CD8-positive, alpha-beta memory T cell (primary cell): ENCODE measurements around the gene SDC1. TPM values are rescaled to one million over a fixed set of nuclear protein-coding genes. Genes with fewer than 3 reads are reported as not detected.

Experiments
- CTCF ChIA-PET: fragments of 350-600 bp; sonication (Branson Sonifier 250); formaldehyde crosslinking; loops from one replicate; lab custom pipeline; 2021; ENCODE audit warnings: antibody characterized with exemption; lab: Charles Lee
- POLR2A ChIA-PET: fragments of 350-600 bp; sonication (Branson Sonifier 250); formaldehyde crosslinking; loops from one replicate; lab custom pipeline; 2021; ENCODE audit warnings: antibody characterized with exemption; lab: Charles Lee
- DNase-seq, 5 donors: peaks; one replicate each; pipeline versions ENCODE4 v3.0.0 to v3.0.0-alpha.2; 2020 to 2022; ENCODE audit warnings: mixed read lengths in 1 of 5
- H3K27ac ChIP-seq: one replicate; pipeline ENCODE4 v1.7.0; 2013; ENCODE audit warnings: low read depth, mild to moderate bottlenecking, low read length, moderate library complexity
- H3K27me3 ChIP-seq: 2 replicates; pipeline ENCODE4 v1.7.0; 2013; ENCODE audit warnings: low read length, mild to moderate bottlenecking; ENCODE audit not compliant: insufficient read depth, poor library complexity, severe bottlenecking
- H3K36me3 ChIP-seq: 2 replicates; pipeline ENCODE4 v1.7.0; 2013; ENCODE audit warnings: mild to moderate bottlenecking, low read length, moderate library complexity; ENCODE audit not compliant: insufficient read depth
- H3K4me1 ChIP-seq: 2 replicates; pipeline ENCODE4 v1.7.0; 2013; ENCODE audit warnings: mild to moderate bottlenecking, low read length, moderate library complexity; ENCODE audit not compliant: insufficient read depth
- H3K4me3 ChIP-seq: 2 replicates; pipeline ENCODE4 v1.7.0; 2013; ENCODE audit warnings: mild to moderate bottlenecking, low read length
- H3K9me3 ChIP-seq: 2 replicates; pipeline ENCODE4 v1.7.0; 2013; ENCODE audit warnings: mild to moderate bottlenecking, low read length
- H3K27ac Mint-ChIP-seq, 8 donors: one replicate each; pipeline ENCODE4 v1.8.0; 2020 to 2021; ENCODE audit warnings: mixed read lengths in 8 of 8, mild to moderate bottlenecking in 6 of 8, inconsistent platforms in 3 of 8, moderate library complexity in 3 of 8
- H3K27me3 Mint-ChIP-seq, 2 donors: one replicate each; pipeline ENCODE4 v1.8.0; 2020 to 2021; ENCODE audit warnings: mixed read lengths in 2 of 2, mild to moderate bottlenecking in 1 of 2, moderate library complexity in 1 of 2
- H3K36me3 Mint-ChIP-seq, 3 donors: one replicate each; pipeline ENCODE4 v1.8.0; 2020 to 2021; ENCODE audit warnings: mixed read lengths in 3 of 3, inconsistent platforms in 1 of 3, mild to moderate bottlenecking in 1 of 3
- H3K4me1 Mint-ChIP-seq, 3 donors: one replicate each; pipeline ENCODE4 v1.8.0; 2020 to 2021; ENCODE audit warnings: mixed read lengths in 3 of 3, inconsistent platforms in 1 of 3, mild to moderate bottlenecking in 1 of 3
- H3K4me3 Mint-ChIP-seq, 7 donors: one replicate each; pipeline ENCODE4 v1.8.0; 2020 to 2021; ENCODE audit warnings: mixed read lengths in 7 of 7, mild to moderate bottlenecking in 6 of 7, moderate library complexity in 4 of 7, inconsistent platforms in 2 of 7
- H3K9me3 Mint-ChIP-seq, 5 donors: one replicate each; pipeline ENCODE4 v1.8.0; 2020 to 2022; ENCODE audit warnings: mixed read lengths in 5 of 5, mild to moderate bottlenecking in 3 of 5, moderate library complexity in 2 of 5, inconsistent platforms in 1 of 5
- polyA plus RNA-seq: library from polyadenylated mRNA; unstranded; fragments of 300-500 nt; fragmentation: Illumina TruSeq; gene quantifications from one replicate; pipeline ENCODE4 v1.2.3, GENCODE V29; 2021
- total RNA-seq, 2 experiments: library from RNA; stranded (reverse); gene quantifications; one replicate each; pipeline ENCODE4 v1.2.3, GENCODE V29; 2021

Gene SDC1
- total and polyA plus RNA-seq, 3 experiments from 2014 or later, result 0.13 to 0.27 TPM; not detected in 1

DNA sequence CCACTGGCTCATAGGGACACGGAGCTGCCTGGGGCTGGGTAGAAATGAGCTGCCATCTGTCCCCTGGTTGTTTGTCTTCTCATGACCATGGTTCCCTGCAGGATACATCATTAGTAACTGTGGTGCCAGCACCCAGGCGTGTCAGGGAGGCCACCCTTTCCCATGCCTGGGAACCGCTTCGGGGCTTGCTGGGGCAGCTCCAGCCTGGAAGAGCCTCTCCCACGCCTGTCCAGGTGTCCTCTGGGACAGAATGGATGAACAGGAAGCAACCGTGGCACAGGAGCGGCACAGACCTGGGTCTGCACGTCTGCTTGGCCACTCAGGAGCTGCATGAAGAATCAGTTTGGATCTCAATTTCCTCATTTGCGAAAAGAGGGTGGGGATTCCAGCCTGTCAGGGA is 34.8 kb downstream of the SDC1 start:
- no peaks in the 10 kb centered on the region for H3K27me3 ChIP-seq

DNA sequence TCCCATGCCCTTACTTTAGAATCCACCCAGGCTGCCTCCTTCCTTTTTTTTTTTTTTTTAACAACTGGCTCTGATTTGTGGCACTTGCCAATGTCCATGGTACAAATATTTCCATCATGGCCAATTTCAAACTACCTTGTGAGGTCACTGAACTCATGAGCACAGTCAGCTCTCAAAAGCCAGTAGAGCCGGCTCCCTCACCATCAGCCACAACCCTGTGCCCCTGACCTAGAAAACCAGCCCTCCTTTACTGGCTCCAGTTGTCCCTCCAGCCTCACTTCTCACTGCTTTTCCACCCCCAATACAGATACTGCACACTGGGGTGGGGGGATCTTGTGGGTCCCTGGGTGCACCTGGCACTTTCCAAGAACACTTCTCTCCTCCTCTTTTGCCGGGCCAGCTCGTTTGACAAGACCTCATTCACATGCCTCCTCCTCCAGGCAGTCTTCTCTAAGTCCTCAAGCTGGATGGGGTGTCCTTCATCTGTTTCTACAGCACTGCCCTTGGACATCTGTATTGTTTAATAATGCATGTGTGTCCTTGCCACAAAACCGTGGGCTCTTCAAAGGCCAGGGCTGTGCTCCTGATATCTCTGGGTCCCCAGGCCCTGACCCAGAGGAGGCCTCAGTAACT is 35.5 kb downstream of the SDC1 start:
- Histone ChIP-seq H3K9me3 (no peaks in the 10 kb centered on the region), H3K27ac (no peak overlapping the region), H3K4me3 (no peak overlapping the region), H3K36me3 (no peaks in the 10 kb centered on the region), H3K4me1 (no peaks in the 10 kb centered on the region), H3K27me3 (no peaks in the 10 kb centered on the region)
- Mint-ChIP-seq H3K9me3 (no peaks in the 10 kb centered on the region), H3K4me3 (no peak overlapping the region), H3K27ac (no peak overlapping the region), H3K4me1 (no peaks in the 10 kb centered on the region), H3K36me3 (no peaks in the 10 kb centered on the region), H3K27me3 (peaks cover 2 to 8% of the 10 kb centered on the region in 2 donors)
- no peak for DNase-seq
- ChIA-PET CTCF (no interaction called here), POLR2A (no interaction called here)

More for the DNA sequence above, 34.8 kb downstream of the SDC1 start:
- Mint-ChIP-seq H3K9me3 (no peaks in the 10 kb centered on the region), H3K27ac (no peak overlapping the region), H3K4me3 (no peak overlapping the region), H3K4me1 (no peaks in the 10 kb centered on the region), H3K36me3 (no peaks in the 10 kb centered on the region), H3K27me3 (peaks cover 2 to 4% of the 10 kb centered on the region in 2 donors)
- H3K36me3 ChIP-seq, result no peaks in the 10 kb centered on the region
- no peak overlapping the region for H3K4me3 ChIP-seq
- ChIA-PET POLR2A (no interaction called here), CTCF (no interaction called here)
- DNase-seq, result no peak
- H3K9me3 ChIP-seq, result no peaks in the 10 kb centered on the region
- no peaks in the 10 kb centered on the region for H3K4me1 ChIP-seq
- H3K27ac ChIP-seq, result no peak overlapping the region

- no peaks in the 10 kb centered on the region for H3K4me1 Mint-ChIP-seq
- H3K27ac Mint-ChIP-seq, result no peak overlapping the region
- ChIA-PET POLR2A (no interaction called here), CTCF (no interaction called here)
- H3K36me3 ChIP-seq, result no peaks in the 10 kb centered on the region
- H3K27me3 ChIP-seq, result no peaks in the 10 kb centered on the region
- no peaks in the 10 kb centered on the region for H3K9me3 Mint-ChIP-seq
- H3K27me3 Mint-ChIP-seq, result peaks cover 2 to 8% of the 10 kb centered on the region in 2 donors
- no peak for DNase-seq
- H3K4me1 ChIP-seq, result no peaks in the 10 kb centered on the region
- no peaks in the 10 kb centered on the region for H3K9me3 ChIP-seq
- no peak overlapping the region for H3K27ac ChIP-seq
- H3K4me3 Mint-ChIP-seq, result no peak overlapping the region
- no peaks in the 10 kb centered on the region for H3K36me3 Mint-ChIP-seq
- no peak overlapping the region for H3K4me3 ChIP-seq
Observed at GRCh38 chr2:20188851-20189250, 36.1 kb downstream of the SDC1 start.

DNA sequence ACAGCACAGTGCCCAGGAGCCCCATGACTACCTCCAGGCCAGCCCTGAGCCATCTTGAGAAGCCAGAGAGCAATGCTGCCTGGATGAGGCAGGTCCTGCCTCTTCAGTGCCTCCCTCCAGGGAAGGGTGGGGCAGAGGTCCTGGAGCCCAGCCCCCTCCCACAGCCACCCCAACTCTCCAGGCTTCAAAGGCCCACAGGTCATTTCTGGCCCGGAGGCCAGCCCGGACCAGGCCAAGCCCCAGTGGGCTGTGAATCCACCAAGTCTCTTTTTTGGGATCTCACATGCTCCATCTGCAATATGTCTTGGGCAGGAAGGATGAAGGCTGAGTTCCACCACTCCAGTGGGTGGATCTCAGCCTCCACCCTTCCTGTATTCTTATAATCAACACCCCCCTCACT is 36.7 kb downstream of the SDC1 start:
- no peaks in the 10 kb centered on the region for H3K9me3 ChIP-seq
- Mint-ChIP-seq H3K27me3 (peaks cover 2 to 8% of the 10 kb centered on the region in 2 donors), H3K4me1 (no peaks in the 10 kb centered on the region), H3K9me3 (no peaks in the 10 kb centered on the region), H3K4me3 (no peak overlapping the region), H3K27ac (no peak overlapping the region), H3K36me3 (no peaks in the 10 kb centered on the region)
- H3K4me3 ChIP-seq, result no peak overlapping the region
- H3K36me3 ChIP-seq, result no peaks in the 10 kb centered on the region
- no peaks in the 10 kb centered on the region for H3K27me3 ChIP-seq
- H3K27ac ChIP-seq, result no peak overlapping the region
- ChIA-PET POLR2A (no interaction called here), CTCF (no interaction called here)
- DNase-seq, result no peak
- H3K4me1 ChIP-seq, result no peaks in the 10 kb centered on the region

GRCh38 chr2:20187331-20187730 is 37.6 kb downstream of the SDC1 start:
- H3K36me3 Mint-ChIP-seq, result no peaks in the 10 kb centered on the region
- POLR2A ChIA-PET, result no interaction called here
- H3K9me3 ChIP-seq, result no peaks in the 10 kb centered on the region
- H3K4me1 Mint-ChIP-seq, result no peaks in the 10 kb centered on the region
- H3K36me3 ChIP-seq, result no peaks in the 10 kb centered on the region
- DNase-seq, result no peak
- H3K4me1 ChIP-seq, result no peaks in the 10 kb centered on the region
- no peak overlapping the region for H3K27ac ChIP-seq
- H3K27ac Mint-ChIP-seq, result no peak overlapping the region
- no peak overlapping the region for H3K4me3 Mint-ChIP-seq
- peaks cover 2 to 8% of the 10 kb centered on the region in 2 donors for H3K27me3 Mint-ChIP-seq
- H3K4me3 ChIP-seq, result no peak overlapping the region
- CTCF ChIA-PET, result no interaction called here
- no peaks in the 10 kb centered on the region for H3K27me3 ChIP-seq
- H3K9me3 Mint-ChIP-seq, result no peaks in the 10 kb centered on the region

DNA sequence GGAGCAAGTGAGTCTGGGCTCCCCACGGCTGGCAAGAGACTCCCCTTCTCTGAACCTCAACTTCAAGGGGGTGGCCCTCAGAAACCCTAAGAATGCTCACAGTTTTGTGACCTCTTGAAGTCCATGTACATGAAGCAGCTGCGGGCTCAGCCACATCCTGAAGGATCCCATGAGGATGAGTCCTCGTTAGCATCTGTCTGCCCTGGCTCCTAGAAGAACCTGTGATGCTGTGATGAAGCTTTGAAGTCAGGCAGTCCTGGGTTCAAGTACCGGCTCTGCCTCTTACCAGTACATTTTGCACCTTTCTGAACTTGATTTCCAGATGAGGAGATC is 38.1 kb downstream of the SDC1 start:
- POLR2A ChIA-PET, result no interaction called here
- no peaks in the 10 kb centered on the region for H3K36me3 Mint-ChIP-seq
- peaks cover 2 to 8% of the 10 kb centered on the region in 2 donors for H3K27me3 Mint-ChIP-seq
- no peaks in the 10 kb centered on the region for H3K4me1 Mint-ChIP-seq
- H3K27ac ChIP-seq, result peak overlapping the region; percentile 57
- no peak for DNase-seq
- CTCF ChIA-PET, result no interaction called here
- H3K9me3 Mint-ChIP-seq, result no peaks in the 10 kb centered on the region
- H3K9me3 ChIP-seq, result no peaks in the 10 kb centered on the region
- H3K4me3 ChIP-seq, result no peak overlapping the region
- no peaks in the 10 kb centered on the region for H3K36me3 ChIP-seq
- H3K4me1 ChIP-seq, result no peaks in the 10 kb centered on the region
- no peak overlapping the region for H3K27ac Mint-ChIP-seq
- H3K27me3 ChIP-seq, result no peaks in the 10 kb centered on the region
- no peak overlapping the region for H3K4me3 Mint-ChIP-seq

DNA sequence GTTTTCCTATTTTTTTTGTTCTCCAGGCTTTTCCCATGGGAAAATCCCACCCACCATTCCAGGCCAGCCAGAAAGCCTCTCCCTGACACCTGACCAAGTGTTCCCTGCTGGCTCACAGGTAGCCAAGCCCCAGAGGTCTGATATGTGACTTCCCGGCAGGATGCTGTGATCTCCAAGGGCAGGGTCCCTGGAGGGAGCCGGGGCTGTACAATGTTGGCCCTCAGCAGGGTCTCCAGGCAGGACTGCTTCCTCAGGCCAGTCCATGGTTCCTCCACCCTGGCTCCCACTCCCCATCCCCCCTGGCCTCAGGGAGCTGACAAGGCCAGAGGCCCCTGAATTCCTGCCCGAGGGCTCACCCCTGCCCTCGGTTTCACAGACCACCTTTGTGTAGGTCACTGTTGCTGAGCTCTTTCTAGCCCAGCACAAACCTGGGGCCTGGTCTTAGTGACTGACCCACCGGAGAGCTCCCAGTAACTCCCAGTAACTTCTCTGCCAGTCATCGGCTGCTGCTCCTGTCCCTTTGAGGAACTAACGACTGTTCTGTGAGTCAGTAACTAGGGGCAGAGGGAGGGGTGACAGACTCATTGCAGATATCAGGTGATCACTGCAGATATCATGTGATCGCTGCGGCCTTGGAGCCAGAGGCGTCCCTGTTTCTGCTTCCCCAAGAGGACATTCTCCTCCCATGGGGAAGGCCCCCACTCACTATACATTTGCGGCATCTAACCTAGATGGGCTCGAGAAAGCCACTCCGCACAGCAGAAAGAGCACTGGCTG is 38.7 kb downstream of the SDC1 start:
- Mint-ChIP-seq H3K27me3 (peaks cover 2 to 8% of the 10 kb centered on the region in 2 donors), H3K4me1 (no peaks in the 10 kb centered on the region), H3K27ac (no peak overlapping the region), H3K4me3 (no peak overlapping the region), H3K36me3 (no peaks in the 10 kb centered on the region), H3K9me3 (no peaks in the 10 kb centered on the region)
- no peaks in the 10 kb centered on the region for H3K36me3 ChIP-seq
- H3K27ac ChIP-seq, result peak overlapping the region; percentile 57
- ChIA-PET POLR2A (no interaction called here), CTCF (no interaction called here)
- no peak for DNase-seq
- H3K4me3 ChIP-seq, result no peak overlapping the region
- H3K4me1 ChIP-seq, result no peaks in the 10 kb centered on the region
- no peaks in the 10 kb centered on the region for H3K9me3 ChIP-seq
- no peaks in the 10 kb centered on the region for H3K27me3 ChIP-seq

DNA sequence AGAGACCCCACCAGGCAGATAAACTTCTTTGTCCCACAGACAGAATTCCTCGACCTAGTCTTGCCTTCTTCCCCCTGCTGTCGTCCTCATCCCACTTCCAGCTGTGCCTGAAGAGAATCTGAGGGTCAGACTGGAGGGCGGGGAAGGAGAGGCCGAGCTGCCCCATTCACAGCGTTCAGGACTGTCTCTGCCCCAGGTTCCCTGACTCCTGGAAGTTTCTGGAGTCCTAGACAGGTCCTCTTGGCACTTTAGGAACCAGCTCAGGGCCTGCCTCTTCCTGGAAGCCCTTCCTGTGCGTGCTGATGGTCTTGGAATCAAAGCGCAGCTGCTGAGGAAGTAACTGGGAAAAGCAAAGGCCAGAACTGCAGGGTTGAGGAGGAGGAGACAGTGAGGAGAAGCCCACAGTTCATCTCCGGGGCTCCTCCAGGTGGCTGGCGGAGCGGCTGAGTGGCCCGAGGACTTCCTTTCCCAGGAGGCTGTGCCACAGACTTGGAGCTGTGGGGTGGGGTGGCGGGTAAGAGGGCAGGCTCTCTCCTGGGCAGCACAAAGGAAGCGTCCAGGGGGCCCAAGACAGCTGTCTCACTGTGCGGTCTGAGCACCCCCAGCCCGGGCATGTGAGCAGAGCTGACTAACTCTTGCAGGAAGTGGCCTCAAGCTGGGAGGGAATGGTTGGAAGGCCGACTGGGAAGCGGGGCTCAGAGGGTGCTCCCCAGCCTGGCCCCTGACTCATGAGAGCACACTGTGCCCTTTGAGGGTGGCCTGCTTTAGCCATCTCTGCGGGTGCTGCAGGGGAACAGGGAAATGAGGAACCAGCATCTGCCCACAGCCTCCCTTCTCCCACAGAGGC is 39.5 kb downstream of the SDC1 start:
- no peak overlapping the region for H3K4me3 Mint-ChIP-seq
- H3K4me1 Mint-ChIP-seq, result no peaks in the 10 kb centered on the region
- H3K9me3 Mint-ChIP-seq, result no peaks in the 10 kb centered on the region
- H3K27ac Mint-ChIP-seq, result peak overlapping the region in 1 of 8 donors; percentile 38
- Histone ChIP-seq H3K36me3 (no peaks in the 10 kb centered on the region), H3K27ac (peak overlapping the region; percentile 57), H3K4me1 (no peaks in the 10 kb centered on the region), H3K9me3 (no peaks in the 10 kb centered on the region), H3K27me3 (no peaks in the 10 kb centered on the region), H3K4me3 (no peak overlapping the region)
- peaks cover 2 to 8% of the 10 kb centered on the region in 2 donors for H3K27me3 Mint-ChIP-seq
- CTCF ChIA-PET, result no interaction called here
- no peak for DNase-seq
- no peaks in the 10 kb centered on the region for H3K36me3 Mint-ChIP-seq
- POLR2A ChIA-PET, result no interaction called here
